Upper lobe of left lung (tissue), 6 donors: ENCODE data around the gene NEDD4L. TPM values are rescaled to one million over a fixed set of nuclear protein-coding genes. Genes with fewer than 3 reads are reported as not detected.

ENCODE experiments used
- ATAC-seq, 2 donors: fragments of 200-7000 bp; cut with Tn5 transposase; one replicate each; pipeline ENCODE4 v1.9.1; 2022; ENCODE audit warnings: mild to moderate bottlenecking in 2 of 2, moderate library complexity in 2 of 2; ENCODE audit not compliant: low FRiP score in 2 of 2
- DNase-seq, 2 donors: peaks; one replicate each; pipeline ENCODE4 v3.0.0-alpha.2; 2019 to 2020
- H3K27ac ChIP-seq, 4 donors: fragments of 200-600 bp; sonication (generic); one replicate each; pipeline ENCODE4 v1.5.1; 2016 to 2019
- H3K27me3 ChIP-seq, 4 donors: fragments of 200-600 bp; sonication (generic); one replicate each; pipeline ENCODE4 v1.5.1; 2017 to 2019
- H3K36me3 ChIP-seq, 4 donors: fragments of 200-600 bp; sonication (generic); one replicate each; pipeline ENCODE4 v1.5.1; 2016 to 2019
- H3K4me1 ChIP-seq, 4 donors: fragments of 200-600 bp; sonication (generic); one replicate each; pipeline ENCODE4 v1.5.1; 2018 to 2019
- H3K4me3 ChIP-seq, 4 donors: fragments of 200-600 bp; sonication (generic); one replicate each; pipeline ENCODE4 v1.5.1; 2017 to 2019; ENCODE audit warnings: mild to moderate bottlenecking in 2 of 4, moderate library complexity in 1 of 4
- H3K9me3 ChIP-seq, 4 donors: fragments of 200-600 bp; sonication (generic); one replicate each; pipeline ENCODE4 v1.5.1; 2018 to 2019
- CTCF ChIP-seq, 6 experiments: fragments of 450-650 bp in 4 of 6; fragments of 200-600 bp in 2 of 6; sonication (generic) in 2 of 6; IDR thresholded peaks; one replicate each; pipeline ENCODE4 v1.5.1; 2016 to 2019; ENCODE audit warnings: antibody characterized with exemption in 6 of 6
- EP300 ChIP-seq, 4 donors: sonication (generic); formaldehyde crosslinking; IDR thresholded peaks; one replicate each; pipeline ENCODE4 v1.5.1; 2017; ENCODE audit warnings: antibody characterized with exemption in 4 of 4, control low read depth in 2 of 4
- POLR2A ChIP-seq, 4 donors: fragments of 450-650 bp; IDR thresholded peaks; one replicate each; pipeline ENCODE4 v1.5.1; 2016 to 2017; ENCODE audit warnings: antibody characterized with exemption in 4 of 4, mild to moderate bottlenecking in 2 of 4
- POLR2AphosphoS5 ChIP-seq, 2 donors: sonication (generic); formaldehyde crosslinking; IDR thresholded peaks; one replicate each; pipeline ENCODE4 v1.5.1; 2017; ENCODE audit warnings: antibody characterized with exemption in 2 of 2
- WGBS, 2 donors: methylation state at CpG; one replicate each; pipeline ENCODE4 v1.1.5; 2017 to 2018; 5-methylcytosine and 5-hydroxymethylcytosine counted together
- total RNA-seq, 6 donors: library from RNA; depleted of rRNA in 4 of 6; stranded (reverse); fragments of >200 nt in 4 of 6; gene quantifications; one replicate each; pipeline versions ENCODE4 v1.1.0 to v1.2.1, GENCODE V29; 2016 to 2021
- donor health status: DM: no; HTN: no; CAD: no; lungs with moderate emphysema.
- donor health status: DM: no; HTN: yes; CAD: no; lungs with severe emphysema.

The NEDD4L gene
- total RNA-seq, 6 donors from 2014 or later = 148 to 491 (median 300) TPM

- 31 to 33% methylated on average over 2 to 6 of the region's 6 CpGs for WGBS, 2 donors
- DNase-seq (peak in 1 of 2 donors; percentile 84), ATAC-seq (peak; percentile 53 to 81)
- H3K4me1 ChIP-seq = peaks cover 0 to 29% (median 23%) of the 10 kb centered on the region in 4 donors
- H3K27ac ChIP-seq = peak overlapping the region; percentile 60 to 77 (median 72)
- H3K36me3 ChIP-seq = no peaks in the 10 kb centered on the region
- no peaks in the 10 kb centered on the region for H3K27me3 ChIP-seq
- H3K9me3 ChIP-seq = no peaks in the 10 kb centered on the region
- H3K4me3 ChIP-seq = no peak overlapping the region
- TF ChIP-seq EP300 (IDR thresholded peaks at IDR 0.05) (peak in 2 of 4 donors; percentile 38 to 78), POLR2AphosphoS5 (IDR thresholded peaks at IDR 0.05) (peak; percentile 31 to 57), POLR2A (IDR thresholded peaks at IDR 0.05) (peak in 1 of 4 donors; percentile 24), CTCF (IDR thresholded peaks at IDR 0.05) (peak in 1 of 6 experiments; percentile 34)
Observed at GRCh38 chr18:58087928-58088690, 44.1 kb downstream of the NEDD4L start.

- TF ChIP-seq POLR2A (IDR thresholded peaks at IDR 0.05) (no peak), EP300 (IDR thresholded peaks at IDR 0.05) (peak in 1 of 4 donors; percentile 14), POLR2AphosphoS5 (IDR thresholded peaks at IDR 0.05) (no peak), CTCF (IDR thresholded peaks at IDR 0.05) (no peak)
- no peaks in the 10 kb centered on the region for H3K27me3 ChIP-seq
- peak overlapping the region; percentile 60 to 77 (median 72) for H3K27ac ChIP-seq
- DNase-seq = peak in 1 of 2 donors; percentile 36
- H3K36me3 ChIP-seq = no peaks in the 10 kb centered on the region
- no peaks in the 10 kb centered on the region for H3K9me3 ChIP-seq
- 49 to 58% methylated on average over 4 of the region's 4 CpGs for WGBS, 2 donors
- ATAC-seq = peak; percentile 38 to 41
- H3K4me3 ChIP-seq = no peak overlapping the region
- H3K4me1 ChIP-seq = peaks cover 0 to 30% (median 24%) of the 10 kb centered on the region in 4 donors
Observed at GRCh38 chr18:58088691-58089065, 44.7 kb downstream of the NEDD4L start.

GRCh38 chr18:58091099-58091611 lies 47.1 kb downstream of the NEDD4L start:
- ATAC-seq (peak in 1 of 2 donors; percentile 57), DNase-seq (peak in 1 of 2 donors; percentile 82)
- peaks cover 2 to 47% (median 27%) of the 10 kb centered on the region in 4 donors for H3K4me1 ChIP-seq
- H3K36me3 ChIP-seq = no peaks in the 10 kb centered on the region
- no peaks in the 10 kb centered on the region for H3K9me3 ChIP-seq
- no peak overlapping the region for H3K4me3 ChIP-seq
- WGBS, 2 donors = 69 to 95% methylated on average over 2 of the region's 2 CpGs
- H3K27ac ChIP-seq = peak overlapping the region in 2 of 4 donors; percentile 23 to 62
- TF ChIP-seq EP300 (IDR thresholded peaks at IDR 0.05) = no peak
- no peak for TF ChIP-seq POLR2A (IDR thresholded peaks at IDR 0.05)
- no peak for TF ChIP-seq POLR2AphosphoS5 (IDR thresholded peaks at IDR 0.05)
- no peak for TF ChIP-seq CTCF (IDR thresholded peaks at IDR 0.05)
- H3K27me3 ChIP-seq = no peaks in the 10 kb centered on the region

GRCh38 chr18:58093311-58093803 lies 49.3 kb downstream of the NEDD4L start:
- WGBS, 2 donors = 71 to 79% methylated on average over 7 of the region's 7 CpGs
- Histone ChIP-seq H3K27ac (peak overlapping the region in 3 of 4 donors; percentile 9 to 61 (median 50)), H3K36me3 (no peaks in the 10 kb centered on the region), H3K4me1 (peaks cover 23 to 55% (median 34%) of the 10 kb centered on the region in 4 donors), H3K9me3 (no peaks in the 10 kb centered on the region), H3K27me3 (no peaks in the 10 kb centered on the region), H3K4me3 (no peak overlapping the region)
- DNase-seq (no peak), ATAC-seq (no peak)
- TF ChIP-seq EP300 (IDR thresholded peaks at IDR 0.05) (no peak), POLR2A (IDR thresholded peaks at IDR 0.05) (no peak), POLR2AphosphoS5 (IDR thresholded peaks at IDR 0.05) (no peak), CTCF (IDR thresholded peaks at IDR 0.05) (no peak)
